ENCODE results near the gene KIAA1671. TPM values are rescaled to one million over a fixed set of nuclear protein-coding genes. Genes with fewer than 3 reads are reported as not detected.
A peak's percentile ranks its signal among the peaks of the same experiment; 100 is the strongest.
"Not testable (repeated sequence)": the region's sequence is repeated elsewhere in the genome, so short reads cannot be mapped to it uniquely, and the experiment has no call there.

Gene KIAA1671
- total RNA-seq, 2 experiments from 2014 or later: 5.1 to 5.5 TPM

DNA sequence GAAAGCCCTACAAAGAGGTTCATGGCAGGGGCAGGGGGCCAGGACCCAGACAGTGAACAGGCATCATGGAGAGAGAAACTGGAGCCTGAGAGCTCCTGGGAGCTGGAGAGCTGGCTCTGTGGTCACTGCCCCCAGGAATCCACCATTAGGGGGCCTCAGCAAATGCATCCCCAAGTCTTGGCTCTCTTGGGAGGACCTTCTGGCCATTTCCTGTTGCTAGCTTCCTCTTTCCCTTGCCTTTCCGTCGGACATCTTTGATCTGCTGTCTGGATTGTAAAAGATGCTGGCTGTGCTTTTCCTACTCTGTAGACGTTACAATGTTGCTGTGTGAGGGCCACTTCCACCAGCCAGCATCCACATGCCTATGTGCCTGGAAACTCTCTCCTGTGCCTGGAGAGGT is 259.8 kb downstream of the KIAA1671 start:
- ATAC-seq (no peak), DNase-seq (no peak)
- H3K4me1 Mint-ChIP-seq (ENCODE audit: low read depth): no peaks in the 10 kb centered on the region
- no peaks in the 10 kb centered on the region for H3K36me3 Mint-ChIP-seq (ENCODE audit: low read depth)
- H3K27ac Mint-ChIP-seq: no peak overlapping the region
- ChIA-PET POLR2A (no interaction called here), CTCF (interaction anchor here (2.2 kb wide), 1 partner anchor 10 kb away, joined by 12 read pairs; no protein-coding TSS in a partner anchor)
- no peak overlapping the region for H3K4me3 Mint-ChIP-seq
- peaks cover 12% of the 10 kb centered on the region for H3K9me3 Mint-ChIP-seq (ENCODE audit: insufficient read depth)
- peaks cover 2% of the 10 kb centered on the region for H3K27me3 Mint-ChIP-seq (ENCODE audit: low read depth)

DNA sequence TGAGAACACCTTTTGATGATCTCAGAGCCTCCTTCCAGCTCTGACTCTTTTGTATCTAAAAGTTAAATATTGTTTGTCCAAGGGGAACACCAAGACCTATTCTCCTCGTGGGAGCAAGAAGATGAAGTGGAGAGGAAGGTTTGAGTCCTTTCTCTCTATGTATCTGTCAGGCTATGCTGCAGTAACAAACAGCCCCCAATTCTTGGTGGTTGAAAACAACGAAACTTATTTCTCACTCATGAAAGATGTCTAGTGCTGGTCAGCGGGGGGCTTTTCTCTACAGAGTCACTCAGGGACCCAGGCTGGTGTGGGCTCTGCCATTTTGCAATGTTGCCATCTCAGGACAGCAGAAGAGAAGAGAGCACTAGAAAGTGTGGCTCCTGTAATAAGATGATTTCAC is 260.7 kb downstream of the KIAA1671 start:
- ATAC-seq: no peak
- Mint-ChIP-seq H3K4me3 (no peak overlapping the region), H3K27me3 (ENCODE audit: low read depth) (peaks cover 2% of the 10 kb centered on the region), H3K36me3 (ENCODE audit: low read depth) (no peaks in the 10 kb centered on the region), H3K27ac (no peak overlapping the region), H3K9me3 (ENCODE audit: insufficient read depth) (peaks cover 12% of the 10 kb centered on the region), H3K4me1 (ENCODE audit: low read depth) (no peaks in the 10 kb centered on the region)
- DNase-seq: no peak
- ChIA-PET POLR2A (no interaction called here), CTCF (interaction anchor here (2.2 kb wide), 1 partner anchor 11 kb away, joined by 12 read pairs; no protein-coding TSS in a partner anchor)

DNA sequence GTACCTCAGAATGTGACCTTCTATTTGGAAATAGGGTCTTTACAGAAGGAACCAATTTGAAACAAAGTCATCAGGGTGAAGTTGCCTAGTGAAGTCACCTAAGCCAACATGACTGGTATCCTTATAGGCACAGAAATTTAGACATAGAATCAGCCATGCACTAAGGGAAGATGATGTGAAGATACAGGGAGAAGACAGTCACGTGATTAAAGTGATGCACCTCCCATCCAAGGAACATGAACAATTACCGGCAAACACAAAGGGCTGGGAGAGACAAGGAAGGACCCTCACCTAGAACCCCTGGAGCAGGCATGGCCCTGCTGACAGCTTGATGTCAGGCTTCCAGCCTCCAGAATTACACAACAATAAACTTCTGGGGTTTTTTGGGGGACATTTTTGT is 263.7 kb downstream of the KIAA1671 start:
- Mint-ChIP-seq H3K9me3 (ENCODE audit: insufficient read depth) (peaks cover 12% of the 10 kb centered on the region), H3K4me3 (no peak overlapping the region)
- ATAC-seq: no peak

DNA sequence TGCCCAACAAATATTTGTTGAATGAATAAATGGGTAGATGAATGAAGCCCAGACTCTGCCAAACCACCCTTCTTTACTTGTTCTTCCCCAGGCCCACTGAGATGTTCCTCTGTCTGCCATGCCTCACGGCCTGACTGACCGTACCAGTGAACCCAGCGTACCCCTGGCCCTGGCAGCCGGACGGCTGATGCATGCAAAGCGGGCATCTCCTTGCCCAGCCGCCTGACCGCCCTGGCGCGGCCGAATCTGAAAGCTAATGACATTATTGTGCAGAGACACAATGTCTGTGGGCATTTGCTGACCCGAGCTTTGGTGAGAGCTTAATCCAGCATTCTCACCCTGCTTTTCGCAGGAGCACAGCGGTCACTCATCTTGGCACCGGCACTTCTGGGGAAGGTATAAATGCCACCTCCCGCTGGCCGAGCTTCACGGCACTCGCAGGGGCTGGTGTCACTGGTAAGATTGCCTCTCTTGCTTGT is 266.7 kb downstream of the KIAA1671 start, which contains the start of gene CRYBB2:
Gene CRYBB2, plus strand, starts transcription at position 429 of the 479 bp plus-strand sequence. CDS start 1,791 bp downstream, outside the sequence.
- CTCF ChIA-PET: no interaction called here
- Mint-ChIP-seq H3K27me3 (ENCODE audit: low read depth) (peaks cover 9% of the 10 kb centered on the region), H3K27ac (no peak within 1 kb of the TSS), H3K36me3 (ENCODE audit: low read depth) (no peaks in the 10 kb centered on the region), H3K9me3 (ENCODE audit: insufficient read depth) (peaks cover 3% of the 10 kb centered on the region), H3K4me3 (no peak within 1 kb of the TSS), H3K4me1 (ENCODE audit: low read depth) (no peaks in the 10 kb centered on the region)
- DNase-seq (no peak), ATAC-seq (no peak)
- POLR2A ChIA-PET: no interaction called here

More for the DNA sequence above, 263.7 kb downstream of the KIAA1671 start:
- DNase-seq: no peak
- H3K36me3 Mint-ChIP-seq (ENCODE audit: low read depth): no peaks in the 10 kb centered on the region
- ChIA-PET CTCF (interaction anchor here (1.3 kb wide), 1 partner anchor 14 kb away, joined by 3 read pairs; no protein-coding TSS in a partner anchor), POLR2A (no interaction called here)
- H3K4me1 Mint-ChIP-seq (ENCODE audit: low read depth): no peaks in the 10 kb centered on the region
- peaks cover 5% of the 10 kb centered on the region for H3K27me3 Mint-ChIP-seq (ENCODE audit: low read depth)
- no peak overlapping the region for H3K27ac Mint-ChIP-seq

DNA sequence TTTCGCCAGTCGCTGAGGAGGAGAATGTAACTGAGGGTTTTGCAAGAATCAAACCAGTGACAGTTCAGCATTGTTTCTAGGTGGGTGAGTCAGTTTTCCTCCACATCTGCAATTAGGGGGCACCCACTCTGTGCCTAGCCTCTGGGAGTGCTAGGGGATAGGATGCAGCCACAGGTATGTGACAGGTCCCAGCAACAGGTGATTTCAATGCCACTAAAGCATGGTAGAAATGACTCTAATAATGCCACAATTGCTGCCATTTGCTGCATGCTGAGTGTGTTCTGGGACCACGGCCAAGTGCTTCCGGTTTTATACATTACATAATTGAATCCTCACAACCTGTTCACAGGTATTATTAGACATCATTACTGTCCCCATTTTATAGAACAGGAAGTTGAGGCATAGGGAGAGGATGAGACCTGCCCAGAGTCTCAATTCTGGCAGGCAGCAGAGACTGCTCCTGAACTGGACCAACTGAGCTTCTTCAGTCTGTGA is 267.5 kb downstream of the KIAA1671 start:
- peaks cover 3% of the 10 kb centered on the region for H3K9me3 Mint-ChIP-seq (ENCODE audit: insufficient read depth)
- H3K4me3 Mint-ChIP-seq: no peak overlapping the region
- DNase-seq: no peak
- H3K27me3 Mint-ChIP-seq (ENCODE audit: low read depth): peaks cover 9% of the 10 kb centered on the region
- CTCF ChIA-PET: interaction anchor here (1.0 kb wide), 1 partner anchor 18 kb away, joined by 3 read pairs; no protein-coding TSS in a partner anchor
- no peaks in the 10 kb centered on the region for H3K4me1 Mint-ChIP-seq (ENCODE audit: low read depth)
- ATAC-seq: no peak
- POLR2A ChIA-PET: no interaction called here
- H3K36me3 Mint-ChIP-seq (ENCODE audit: low read depth): no peaks in the 10 kb centered on the region
- H3K27ac Mint-ChIP-seq: no peak overlapping the region

DNA sequence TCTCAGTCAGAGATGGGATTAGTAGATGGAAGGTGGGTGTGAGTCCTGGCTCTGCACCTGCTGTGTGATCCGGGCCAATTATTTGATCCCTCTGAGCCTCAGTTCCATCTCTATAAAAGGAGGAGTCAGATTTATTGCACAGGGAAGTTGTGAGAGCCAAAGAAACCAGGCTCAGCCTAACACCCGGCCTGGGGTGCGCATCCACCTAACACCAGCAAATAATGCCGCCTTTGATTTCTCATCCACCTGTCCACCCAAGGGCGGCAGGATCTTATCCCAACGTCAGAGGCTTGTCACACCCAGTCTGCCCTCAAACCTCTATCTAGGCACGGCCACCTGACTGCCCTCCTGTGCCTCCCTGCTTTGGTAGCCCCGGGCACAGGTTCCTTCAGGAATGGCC is 269.3 kb downstream of the KIAA1671 start:
- Mint-ChIP-seq H3K4me3 (no peak overlapping the region), H3K27me3 (ENCODE audit: low read depth) (peaks cover 6% of the 10 kb centered on the region), H3K4me1 (ENCODE audit: low read depth) (no peaks in the 10 kb centered on the region), H3K36me3 (ENCODE audit: low read depth) (no peaks in the 10 kb centered on the region), H3K27ac (no peak overlapping the region), H3K9me3 (ENCODE audit: insufficient read depth) (no peaks in the 10 kb centered on the region)
- POLR2A ChIA-PET: no interaction called here
- DNase-seq (no peak), ATAC-seq (no peak)
- CTCF ChIA-PET: no interaction called here

DNA sequence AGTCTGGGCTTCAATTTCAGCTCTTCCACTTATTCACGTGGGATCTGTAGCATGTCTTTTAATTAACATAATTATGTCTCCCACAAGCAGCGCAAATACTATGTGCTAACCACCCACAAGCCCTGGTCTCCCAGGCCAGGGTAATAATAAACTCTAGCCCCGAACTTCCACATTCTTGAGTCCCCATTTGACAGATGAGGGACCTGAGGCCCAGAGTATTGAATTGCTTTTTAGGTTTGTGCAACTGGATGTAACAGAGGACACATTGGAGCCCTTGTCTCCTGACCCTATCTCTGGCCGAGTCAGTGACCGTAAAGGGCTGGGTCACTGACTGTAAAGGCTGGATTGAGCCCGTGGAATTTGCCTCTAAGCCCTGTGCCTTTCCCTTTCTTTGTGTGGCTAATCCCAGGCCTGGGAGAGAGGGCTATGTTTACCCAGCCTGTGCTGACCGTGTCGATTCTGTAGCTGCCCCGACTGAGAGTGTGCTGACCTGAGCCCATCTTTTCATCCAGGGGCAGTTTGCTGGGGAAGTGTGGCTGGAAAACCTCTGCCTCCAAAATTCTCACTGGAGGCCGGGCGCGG is 270.8 kb downstream of the KIAA1671 start:
- H3K9me3 Mint-ChIP-seq (ENCODE audit: insufficient read depth): no peaks in the 10 kb centered on the region
- H3K4me3 Mint-ChIP-seq: no peak overlapping the region
- CTCF ChIA-PET: no interaction called here
- DNase-seq: no peak
- H3K36me3 Mint-ChIP-seq (ENCODE audit: low read depth): no peaks in the 10 kb centered on the region
- no peak for ATAC-seq
- H3K27me3 Mint-ChIP-seq (ENCODE audit: low read depth): peaks cover 10% of the 10 kb centered on the region
- H3K27ac Mint-ChIP-seq: no peak overlapping the region
- POLR2A ChIA-PET: no interaction called here
- H3K4me1 Mint-ChIP-seq (ENCODE audit: low read depth): no peaks in the 10 kb centered on the region

DNA sequence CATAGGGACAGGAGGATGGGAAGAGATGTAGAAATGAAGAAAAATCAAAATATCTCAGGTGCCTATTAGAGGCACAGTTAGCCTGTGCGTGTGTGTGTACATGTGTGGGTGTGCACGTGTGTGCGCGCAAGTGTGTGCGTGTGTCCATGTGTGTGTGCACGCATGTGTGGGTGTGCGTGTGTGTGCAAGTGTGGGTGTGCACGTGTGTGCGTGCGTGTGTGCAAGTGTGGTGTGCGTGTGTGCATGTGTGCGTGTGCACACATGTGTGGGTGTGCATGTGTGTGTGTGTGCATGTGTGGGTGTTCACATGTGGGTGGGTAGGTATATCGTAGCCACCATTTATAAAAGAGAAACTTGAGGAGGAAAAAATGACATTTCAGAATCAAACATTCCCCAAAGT is 276.3 kb downstream of the KIAA1671 start:
- Mint-ChIP-seq H3K27me3 (ENCODE audit: low read depth) (peaks cover 14% of the 10 kb centered on the region), H3K4me3 (no peak overlapping the region), H3K4me1 (ENCODE audit: low read depth) (no peaks in the 10 kb centered on the region), H3K36me3 (ENCODE audit: low read depth) (no peaks in the 10 kb centered on the region), H3K27ac (no peak overlapping the region), H3K9me3 (ENCODE audit: insufficient read depth) (no peaks in the 10 kb centered on the region)
- DNase-seq: no peak
- ChIA-PET POLR2A (no interaction called here), CTCF (no interaction called here)
- ATAC-seq: no peak

DNA sequence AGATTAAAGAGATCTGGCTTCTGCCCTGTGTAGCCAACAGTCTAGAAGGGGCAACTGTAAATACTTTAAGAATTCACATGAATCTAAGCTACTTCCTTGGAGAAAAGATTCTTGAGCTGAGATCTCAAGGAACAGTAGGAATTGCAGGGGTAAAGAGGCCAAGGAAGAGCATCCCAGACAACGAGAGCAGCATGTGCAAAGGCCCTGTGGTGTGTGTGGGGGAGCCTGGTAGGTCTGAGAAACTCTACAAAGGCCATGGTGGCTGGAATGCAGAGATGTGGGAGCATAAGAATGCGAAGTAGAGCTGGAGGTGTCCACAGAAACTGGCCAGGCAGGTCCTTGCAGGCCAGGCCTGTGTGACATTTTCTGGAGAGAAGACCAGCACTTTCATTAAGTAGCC is 278.2 kb downstream of the KIAA1671 start:
- peaks cover 27% of the 10 kb centered on the region for H3K27me3 Mint-ChIP-seq (ENCODE audit: low read depth)
- ATAC-seq; H3K36me3 Mint-ChIP-seq (ENCODE audit: low read depth); H3K9me3 Mint-ChIP-seq (ENCODE audit: insufficient read depth); H3K4me3 Mint-ChIP-seq; CTCF ChIA-PET; H3K4me1 Mint-ChIP-seq (ENCODE audit: low read depth); POLR2A ChIA-PET; DNase-seq; H3K27ac Mint-ChIP-seq: not testable (repeated sequence)

DNA sequence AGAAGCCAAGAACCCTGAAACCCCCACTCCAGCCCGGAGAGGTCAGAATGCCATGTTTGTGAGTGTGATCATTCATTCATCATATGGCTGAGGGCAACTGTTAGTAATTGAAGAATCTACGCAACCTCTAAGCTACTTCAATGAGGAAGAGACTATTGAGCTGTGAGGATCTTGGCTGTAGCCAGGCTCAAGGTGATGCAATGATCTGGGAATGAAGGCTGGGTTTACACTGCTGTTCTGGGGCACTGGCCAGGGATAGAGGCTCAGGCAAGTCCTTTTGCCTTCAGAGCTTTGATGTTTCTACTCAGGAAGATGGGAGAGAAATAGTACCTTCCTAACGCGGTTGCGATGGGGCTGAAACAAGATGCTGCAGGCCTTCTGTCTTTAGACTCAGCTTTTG is 279.8 kb downstream of the KIAA1671 start:
- no peak for ATAC-seq
- no peaks in the 10 kb centered on the region for H3K9me3 Mint-ChIP-seq (ENCODE audit: insufficient read depth)
- peaks cover 25% of the 10 kb centered on the region for H3K27me3 Mint-ChIP-seq (ENCODE audit: low read depth)
- ChIA-PET CTCF (no interaction called here), POLR2A (no interaction called here)
- no peaks in the 10 kb centered on the region for H3K36me3 Mint-ChIP-seq (ENCODE audit: low read depth)
- H3K27ac Mint-ChIP-seq: no peak overlapping the region
- DNase-seq: no peak
- H3K4me3 Mint-ChIP-seq: no peak overlapping the region
- peaks cover 4% of the 10 kb centered on the region for H3K4me1 Mint-ChIP-seq (ENCODE audit: low read depth)

DNA sequence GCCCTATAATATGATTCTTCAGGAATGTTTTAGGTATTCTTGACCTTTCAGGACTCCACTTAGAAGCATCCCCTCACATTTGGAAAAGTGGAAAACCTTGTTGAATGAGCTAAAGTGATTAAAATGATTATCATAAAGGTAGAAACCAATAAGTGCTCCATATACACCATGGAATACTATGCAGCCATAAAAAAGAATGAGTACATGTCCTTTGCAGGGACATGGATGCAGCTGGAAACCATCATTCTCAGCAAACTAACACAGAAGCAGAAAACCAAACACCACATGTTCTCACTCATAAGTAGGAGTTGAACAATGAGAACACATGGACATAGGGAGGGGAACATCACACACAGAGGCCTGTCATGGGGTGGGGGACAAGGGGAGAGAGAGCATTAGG is 281.2 kb downstream of the KIAA1671 start:
- H3K4me1 Mint-ChIP-seq (ENCODE audit: low read depth); H3K4me3 Mint-ChIP-seq; POLR2A ChIA-PET; H3K36me3 Mint-ChIP-seq (ENCODE audit: low read depth); ATAC-seq; H3K9me3 Mint-ChIP-seq (ENCODE audit: insufficient read depth); CTCF ChIA-PET; H3K27ac Mint-ChIP-seq; DNase-seq: not testable (repeated sequence)
- peaks cover 27% of the 10 kb centered on the region for H3K27me3 Mint-ChIP-seq (ENCODE audit: low read depth)

DNA sequence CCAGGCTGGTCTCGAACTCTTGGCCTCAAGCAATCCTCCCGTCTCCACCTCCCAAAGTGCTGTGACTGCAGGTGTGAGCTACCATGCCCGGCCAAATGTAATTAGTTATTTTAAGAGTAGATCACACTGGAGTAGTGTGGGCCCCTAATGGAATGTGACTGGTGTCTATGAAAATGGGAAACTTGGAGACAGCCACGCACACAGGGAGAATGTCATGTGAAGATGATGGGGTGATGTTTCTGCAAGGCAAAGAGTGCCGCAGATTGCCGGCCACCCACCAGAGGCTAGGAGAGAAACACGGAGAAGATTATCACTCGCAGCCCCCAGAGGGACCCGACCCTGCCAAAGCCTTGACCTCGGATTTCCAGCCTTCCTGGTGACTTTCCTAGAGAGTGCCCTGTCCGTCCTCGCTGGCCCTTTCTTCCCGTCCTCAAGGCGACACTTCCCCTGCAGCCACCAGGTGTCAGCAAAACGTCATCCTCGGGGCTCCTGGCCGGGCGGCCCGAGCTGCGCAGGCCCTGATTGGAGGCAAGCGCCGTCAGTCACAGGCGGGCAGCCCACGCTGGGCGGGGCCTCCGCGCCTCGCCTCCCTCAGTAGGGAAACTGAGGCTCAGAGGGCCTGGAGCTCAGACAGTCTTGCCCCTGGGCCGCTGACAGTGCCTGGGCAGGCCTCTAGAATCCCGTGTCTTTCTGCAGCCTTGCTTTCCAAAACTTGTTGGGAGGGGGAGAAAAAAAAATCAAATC is 283.2 kb downstream of the KIAA1671 start:
- Mint-ChIP-seq H3K4me1 (ENCODE audit: low read depth) (peaks cover 4% of the 10 kb centered on the region), H3K27me3 (ENCODE audit: low read depth) (peaks cover 26% of the 10 kb centered on the region), H3K27ac (no peak overlapping the region), H3K36me3 (ENCODE audit: low read depth) (no peaks in the 10 kb centered on the region), H3K9me3 (ENCODE audit: insufficient read depth) (no peaks in the 10 kb centered on the region), H3K4me3 (no peak overlapping the region)
- POLR2A ChIA-PET: no interaction called here
- DNase-seq (peak; percentile 84), ATAC-seq (peak; percentile 99)
- CTCF ChIA-PET: interaction anchor here (0.6 to 1.5 kb wide), 4 partner anchors 12 to 418 kb away, joined by 3 read pairs; no protein-coding TSS in a partner anchor

Measured in activated CD8-positive, alpha-beta T cell treated with anti-CD3 and anti-CD28 coated beads, Interleukin-2, amount 10 ng/mL, durations not matched to agents 7 days and 5 days (primary cell).